ENCODE results near the gene AGR3. TPM values are rescaled to one million over a fixed set of nuclear protein-coding genes. Genes with fewer than 3 reads are reported as not detected.
"Not testable (repeated sequence)": the region's sequence is repeated elsewhere in the genome, so short reads cannot be mapped to it uniquely, and the experiment has no call there.

Gene AGR3
- polyA plus RNA-seq, 4 donors = 1.8 to 5.5 (median 2.5) TPM

GRCh38 chr7:16891874-16892643 is 10.3 kb upstream of the AGR3 start:
- no peak for DNase-seq (ENCODE audit: low read depth in 4 of 4, low spot score in 2 of 4)

DNA sequence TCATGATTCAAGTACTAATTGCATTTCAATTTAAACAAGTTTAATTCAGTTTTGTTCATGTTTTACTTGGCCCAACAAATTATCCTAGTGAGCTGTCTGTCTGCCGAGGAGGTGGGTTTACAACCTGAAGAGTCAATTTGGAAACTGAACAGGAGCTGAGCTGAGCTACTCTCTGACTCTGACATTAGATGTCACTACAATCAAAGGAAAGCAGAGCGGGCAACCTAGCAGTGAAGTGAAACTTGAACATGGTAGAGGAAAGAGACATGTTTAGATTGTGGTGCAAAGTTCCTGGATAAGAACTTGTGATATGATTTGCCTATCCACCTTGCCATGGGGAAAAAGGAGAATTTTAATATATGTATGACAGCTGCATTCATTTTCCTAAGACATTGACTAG is 9.6 kb upstream of the AGR3 start:
- DNase-seq (ENCODE audit: low read depth in 4 of 4, low spot score in 2 of 4) = peak in 1 of 4 donors; percentile 16

DNA sequence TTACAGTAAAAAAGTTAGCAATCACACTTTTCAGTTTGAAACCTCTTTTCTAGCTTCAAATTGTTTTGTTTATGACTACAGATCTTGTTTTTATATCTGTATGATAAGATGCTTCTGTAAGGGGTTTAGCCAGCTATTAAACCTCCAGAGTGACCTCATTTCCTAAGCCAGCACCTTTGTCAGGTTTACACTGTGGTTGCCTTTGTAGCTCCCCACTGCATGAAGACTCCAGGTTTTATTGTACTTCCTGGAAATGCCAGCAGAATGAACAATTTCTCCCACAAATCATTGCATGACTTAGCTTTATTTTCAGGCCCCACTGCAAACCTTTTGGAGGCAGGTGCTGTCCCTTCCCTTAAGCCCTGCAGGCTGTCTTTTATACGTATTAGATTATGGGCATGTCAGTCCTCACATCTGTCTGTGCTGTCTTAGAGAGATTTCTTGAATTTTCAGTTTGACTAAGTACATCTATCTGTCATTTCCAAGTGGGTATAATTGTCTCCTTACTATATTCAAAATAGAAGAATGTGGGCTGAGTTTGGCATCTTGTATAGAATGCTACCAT is 8.2 kb upstream of the AGR3 start:
- DNase-seq (ENCODE audit: low read depth in 4 of 4, low spot score in 2 of 4) = no peak

GRCh38 chr7:16889305-16889704 is 7.5 kb upstream of the AGR3 start:
- DNase-seq (ENCODE audit: low read depth in 4 of 4, low spot score in 2 of 4) = no peak

DNA sequence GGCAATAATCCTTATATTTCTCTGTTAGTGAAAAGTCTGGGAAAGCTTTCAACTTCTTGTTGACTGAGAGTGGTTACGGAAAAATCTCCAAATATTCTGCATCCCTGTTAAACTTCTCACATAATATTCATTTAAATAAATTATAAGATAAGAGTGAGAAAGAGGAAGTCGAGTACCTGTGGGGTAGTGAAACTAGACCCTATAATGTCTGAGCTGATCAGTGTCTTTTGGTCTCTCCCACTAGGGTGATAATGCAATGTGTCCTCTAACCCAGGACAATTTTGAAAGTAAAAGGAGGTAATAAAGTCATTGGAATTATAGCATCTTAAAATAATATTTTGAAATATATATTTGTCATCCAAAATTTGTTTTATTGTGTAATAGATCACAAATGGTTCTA is 2.1 kb upstream of the AGR3 start:
- no peak for DNase-seq (ENCODE audit: low read depth in 4 of 4, low spot score in 2 of 4)

DNA sequence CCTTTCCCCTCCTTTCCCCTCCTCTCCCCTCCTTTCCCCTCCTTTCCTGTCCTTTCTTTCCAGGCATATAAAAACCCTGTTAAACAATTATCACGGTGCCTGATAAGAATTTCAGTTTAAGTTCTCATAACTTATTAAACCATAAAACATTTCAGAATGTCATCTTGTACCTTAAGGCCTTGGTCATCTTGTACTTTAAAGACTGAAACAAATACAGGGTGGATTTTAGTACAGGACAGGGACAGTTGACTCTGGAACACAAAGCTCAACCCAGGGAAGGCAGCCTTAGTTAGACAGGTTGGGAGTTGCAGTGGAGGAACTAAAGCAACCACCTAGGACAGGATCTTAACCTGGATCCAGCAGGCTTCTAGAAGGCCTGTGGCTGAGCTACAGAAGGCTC is 1.2 kb downstream of the AGR3 start:
- DNase-seq (ENCODE audit: low read depth in 4 of 4, low spot score in 2 of 4) = no peak

- no peak for DNase-seq (ENCODE audit: low read depth in 4 of 4, low spot score in 2 of 4)
These were observed 2.6 kb downstream of the AGR3 start for GRCh38 chr7:16879181-16879580.

GRCh38 chr7:16875861-16876260 is 5.9 kb downstream of the AGR3 start:
- no peak for DNase-seq (ENCODE audit: low read depth in 4 of 4, low spot score in 2 of 4)

- no peak for DNase-seq (ENCODE audit: low read depth in 4 of 4, low spot score in 2 of 4)
These were observed 7.7 kb downstream of the AGR3 start for GRCh38 chr7:16874066-16874465.

GRCh38 chr7:16867328-16867727 is 14.5 kb downstream of the AGR3 start:
- no peak for DNase-seq (ENCODE audit: low read depth in 4 of 4, low spot score in 2 of 4)

DNA sequence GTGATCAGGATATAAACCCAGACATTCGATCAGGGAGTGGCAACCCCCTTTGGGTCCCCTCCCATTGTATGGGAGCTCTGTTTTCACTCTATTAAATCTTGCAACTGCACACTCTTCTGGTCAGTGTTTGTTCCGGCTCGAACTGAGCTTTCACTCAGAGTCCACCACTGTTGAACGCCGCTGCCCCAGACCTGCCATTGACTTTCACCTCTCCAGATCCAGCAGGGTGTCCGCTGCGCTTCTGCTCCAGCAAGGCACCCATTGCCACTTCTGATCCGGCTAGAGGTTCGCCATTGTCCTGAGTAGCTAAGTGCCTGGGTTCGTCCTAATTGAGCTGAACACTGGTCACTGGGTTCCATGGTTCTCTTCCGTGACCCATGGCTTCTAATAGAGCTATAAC is 28.6 kb downstream of the AGR3 start:
- DNase-seq (ENCODE audit: low read depth in 4 of 4, low spot score in 2 of 4) = not testable (repeated sequence)

DNA sequence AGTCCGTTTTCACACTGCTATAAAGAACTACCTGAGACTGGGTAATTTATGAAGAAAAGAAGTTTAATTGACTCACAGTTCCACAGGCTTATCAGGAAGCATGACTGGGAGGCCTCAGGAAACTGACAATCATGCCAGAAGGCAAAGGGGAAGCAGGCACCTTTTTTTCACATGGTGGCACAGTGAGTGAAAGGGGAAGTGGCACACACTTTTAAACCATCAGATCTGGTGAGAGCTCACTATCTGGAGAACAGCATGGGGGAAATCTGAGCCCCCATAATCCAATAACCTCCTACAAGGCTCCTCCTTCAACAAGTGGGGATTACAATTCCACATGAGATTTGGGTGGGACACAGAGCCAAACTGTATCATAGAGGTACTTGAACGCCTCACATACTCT is 30.0 kb downstream of the AGR3 start:
- no peak for DNase-seq (ENCODE audit: low read depth in 4 of 4, low spot score in 2 of 4)

DNA sequence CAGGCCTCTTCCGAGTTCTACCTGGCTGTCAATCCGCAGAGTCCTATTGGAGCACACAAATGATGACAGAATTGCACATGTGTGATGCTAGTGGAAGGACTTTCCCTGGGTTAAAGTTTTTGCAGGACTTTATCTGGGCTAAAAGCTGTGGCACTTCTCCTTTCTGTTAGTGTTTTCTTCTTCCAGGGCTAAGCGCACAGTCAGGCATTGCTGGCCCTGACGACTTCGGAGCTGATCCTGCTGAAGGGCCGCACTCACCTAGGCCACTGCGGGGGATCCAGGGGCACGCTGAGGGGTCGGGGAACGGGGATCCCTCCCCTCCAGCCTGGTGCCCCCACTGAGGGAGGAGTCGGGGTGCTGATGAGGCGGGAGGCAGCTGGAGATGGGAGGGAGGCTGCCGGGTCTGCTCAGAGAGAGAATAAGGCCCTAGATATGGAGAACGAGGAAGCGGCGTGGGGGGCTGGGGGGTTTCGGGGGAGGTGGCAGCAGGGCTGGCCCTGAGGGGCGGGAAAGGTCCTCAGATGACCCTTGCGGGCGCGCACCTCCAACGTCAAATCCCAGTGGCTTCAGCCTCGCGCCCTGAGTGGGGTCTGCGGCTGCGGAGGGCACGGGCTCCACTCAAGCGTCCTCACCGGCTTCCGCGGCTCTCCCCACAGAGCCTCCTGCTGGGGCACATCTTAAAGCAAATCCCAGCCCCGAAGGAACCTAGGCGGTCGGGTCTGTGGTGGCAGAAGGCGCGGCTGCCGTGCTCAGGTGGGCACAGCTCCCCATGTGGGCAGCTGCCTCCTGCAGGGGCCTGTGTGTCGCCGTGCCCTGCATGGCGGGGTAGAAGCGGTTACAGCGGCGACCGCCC is 30.9 kb downstream of the AGR3 start:
- DNase-seq (ENCODE audit: low read depth in 4 of 4, low spot score in 2 of 4) = no peak

GRCh38 chr7:16849296-16850148 is 32.3 kb downstream of the AGR3 start:
- DNase-seq (ENCODE audit: low read depth in 4 of 4, low spot score in 2 of 4) = no peak

DNA sequence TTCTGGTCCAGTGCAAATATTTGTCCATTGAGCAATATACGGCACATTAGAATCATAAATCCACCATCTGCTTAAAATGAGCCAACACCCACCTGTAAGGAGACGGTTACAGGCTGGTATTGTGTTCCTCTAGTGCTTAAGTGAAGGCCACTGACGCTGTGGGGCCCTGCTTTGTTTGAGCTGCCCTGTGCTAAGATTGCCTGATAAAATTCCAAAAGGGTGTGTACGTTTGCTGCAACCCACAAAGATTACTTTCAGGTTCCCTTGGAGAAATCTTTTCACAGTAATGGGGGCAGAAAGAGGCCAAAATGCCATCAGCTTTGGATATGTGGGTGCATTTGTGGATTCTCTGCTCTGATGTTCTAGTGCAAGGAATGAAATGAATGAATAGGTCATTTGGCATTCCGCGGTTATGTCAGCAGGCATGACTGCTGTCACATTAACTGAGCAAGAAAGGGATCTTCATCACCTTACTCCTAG is 34.4 kb downstream of the AGR3 start:
- no peak for DNase-seq (ENCODE audit: low read depth in 4 of 4, low spot score in 2 of 4)

DNA sequence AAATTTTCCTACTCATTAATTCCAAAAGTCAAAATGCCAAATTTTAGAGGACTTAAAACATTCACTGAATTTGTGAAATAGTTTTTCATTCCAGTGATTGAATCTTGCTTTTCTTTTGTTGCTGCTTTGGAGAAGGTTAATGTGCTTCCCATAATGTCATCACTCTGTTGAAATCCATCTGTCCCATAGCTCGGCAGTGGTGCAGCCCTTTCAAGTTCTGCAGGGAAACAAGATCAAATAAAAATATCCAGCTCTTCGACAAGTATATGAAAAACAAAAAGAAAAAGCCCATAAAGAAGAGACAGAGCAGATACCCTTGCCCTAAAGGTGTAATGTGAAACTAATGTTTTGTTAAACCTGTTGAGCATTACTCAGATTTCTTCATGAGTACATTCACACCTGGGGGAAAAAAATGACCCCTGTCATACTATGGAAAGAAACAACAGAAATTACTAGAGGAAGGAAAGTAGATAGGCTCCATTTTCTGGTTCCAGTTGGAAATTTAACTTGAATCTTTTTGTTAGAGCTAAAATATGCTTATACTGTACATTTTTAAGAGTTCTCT is 35.1 kb downstream of the AGR3 start:
- DNase-seq (ENCODE audit: low read depth in 4 of 4, low spot score in 2 of 4) = peak in 1 of 4 donors; percentile 19

DNA sequence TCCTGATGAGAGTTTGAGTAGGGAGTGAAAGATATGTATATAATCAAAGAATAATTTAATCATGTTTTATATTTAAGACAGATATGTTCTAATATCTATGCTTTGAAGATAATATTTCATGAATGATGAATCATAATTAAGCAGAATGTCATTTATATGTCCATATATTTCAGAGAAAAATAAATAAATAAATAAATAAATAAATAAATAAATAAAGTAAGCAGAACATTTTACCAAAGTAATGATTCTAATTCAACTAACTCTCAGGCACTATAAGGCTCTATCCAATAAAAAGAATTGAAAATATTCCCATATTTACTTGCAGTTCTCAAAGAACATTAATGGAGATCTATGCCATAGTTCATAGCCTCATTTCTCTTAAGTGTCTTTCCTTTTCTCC is 36.0 kb downstream of the AGR3 start:
- no peak for DNase-seq (ENCODE audit: low read depth in 4 of 4, low spot score in 2 of 4)

DNA sequence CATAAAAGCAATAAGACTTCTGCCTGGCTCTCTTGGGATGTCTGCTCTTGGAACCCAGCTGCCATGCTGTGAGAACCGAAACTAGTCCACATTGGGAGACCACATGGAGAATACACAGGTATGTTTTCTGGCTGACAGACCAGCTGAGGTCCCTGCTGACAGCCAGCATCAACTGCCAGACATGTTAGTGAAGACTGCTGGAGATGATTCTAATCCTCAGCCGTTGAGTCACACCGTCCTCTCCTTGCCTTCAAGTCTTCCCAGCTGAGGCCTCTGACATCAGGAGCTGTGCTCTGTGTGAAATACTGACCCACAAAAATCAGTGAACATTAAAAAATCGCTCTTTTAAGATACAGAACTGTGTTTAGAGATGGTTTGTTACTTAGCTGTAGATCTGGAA is 40.1 kb downstream of the AGR3 start:
- no peak for DNase-seq (ENCODE audit: low read depth in 4 of 4, low spot score in 2 of 4)

DNA sequence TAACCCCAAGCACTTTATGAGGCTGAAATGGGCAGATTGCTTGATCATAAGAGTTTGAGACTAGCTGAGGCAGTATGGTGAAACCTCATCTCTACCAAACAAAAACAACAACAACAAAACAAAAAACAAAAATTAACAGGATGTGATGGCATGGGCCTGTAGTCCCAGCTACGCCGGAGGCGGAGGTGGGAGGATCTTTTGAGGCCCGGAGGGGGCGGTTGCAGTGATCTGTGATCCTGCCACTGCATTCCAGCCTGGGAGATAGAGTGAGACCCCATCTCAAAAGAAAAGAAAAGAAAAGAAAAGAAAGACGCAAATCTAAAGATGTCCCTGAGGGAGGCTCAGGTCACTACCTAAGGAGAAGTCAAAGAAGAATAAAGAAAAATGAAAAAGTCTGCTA is 41.7 kb downstream of the AGR3 start:
- DNase-seq (ENCODE audit: low read depth in 4 of 4, low spot score in 2 of 4) = no peak

DNA sequence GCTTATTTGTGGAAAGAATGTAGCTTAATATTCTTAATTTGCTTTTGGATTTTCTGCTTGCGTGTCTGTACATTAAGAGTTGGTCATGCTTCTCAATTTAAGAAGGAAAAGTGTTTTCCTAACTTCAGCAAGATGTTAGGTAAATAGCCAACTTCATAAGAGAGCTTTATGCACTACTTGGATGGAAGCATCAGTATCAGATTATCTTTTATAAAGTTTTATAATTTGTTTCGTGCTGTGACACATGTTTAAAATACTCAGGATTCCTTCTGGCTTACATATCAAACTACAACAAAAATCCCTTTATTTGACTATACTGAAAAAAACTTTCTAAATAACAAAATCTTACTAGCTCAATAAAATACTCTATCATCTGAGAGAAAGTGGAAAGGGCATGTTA is 42.1 kb downstream of the AGR3 start:
- DNase-seq (ENCODE audit: low read depth in 4 of 4, low spot score in 2 of 4) = no peak

Data from left renal cortex interstitium (tissue), 4 donors.